ENCODE results near the gene PARD3B. TPM values are rescaled to one million over a fixed set of nuclear protein-coding genes. Genes with fewer than 3 reads are reported as not detected.

PARD3B gene
- total RNA-seq, 1 experiment from 2014 or later, result 6.4 TPM

GRCh38 chr2:205637779-205638503 is 1092.7 kb downstream of the PARD3B start:
- H3K14ac ChIP-seq (ENCODE audit: insufficient read depth, low read length), result no peak overlapping the region
- no peak overlapping the region for H3K18ac ChIP-seq (ENCODE audit: insufficient read length, low read depth, low read length)
- H3K23ac ChIP-seq (ENCODE audit: insufficient read length, low read depth, low read length), result no peak overlapping the region
- Mint-ChIP-seq H3K4me3 (no peak overlapping the region), H3K27ac (no peak overlapping the region; a peak in 1 of 7 replicates), H3K9me3 (peaks cover 4 to 6% of the 10 kb centered on the region in 2 experiments), H3K36me3 (ENCODE audit: insufficient read depth in 1 of 3, low read depth in 3 of 3) (peaks cover 2 to 12% (median 2%) of the 10 kb centered on the region in 3 experiments; a peak in 6 of 7 replicates), H3K4me1 (peaks cover 16 to 21% of the 10 kb centered on the region in 2 experiments), H3K27me3 (ENCODE audit: low read depth) (no peaks in the 10 kb centered on the region; the same call in none of the 2 replicates)
- H3K9ac ChIP-seq (ENCODE audit: extremely low read depth, insufficient read length, low read length), result no peak overlapping the region
- no peak overlapping the region for H3T11ph ChIP-seq (ENCODE audit: low read length)
- no CpG with 5 or more reads among the region's 6 CpGs for WGBS (ENCODE audit: extremely low coverage, insufficient read length, low lambda C conversion rate)
- no peak overlapping the region for H4K91ac ChIP-seq (ENCODE audit: insufficient read length, low read depth, low read length)
- no peaks in the 10 kb centered on the region for H4K20me1 ChIP-seq (ENCODE audit: control insufficient read depth, insufficient read depth, insufficient read length)
- H2BK12ac ChIP-seq (ENCODE audit: insufficient read length, low read depth, low read length), result no peak overlapping the region
- H3K4me2 ChIP-seq (ENCODE audit: insufficient read depth, insufficient read length, low read length), result no peak overlapping the region
- H3K27me3 ChIP-seq (ENCODE audit: insufficient read depth, low read length), result no peaks in the 10 kb centered on the region
- no peak overlapping the region for H3K56ac ChIP-seq (ENCODE audit: insufficient read length, low read depth, low read length)
- H2BK15ac ChIP-seq (ENCODE audit: low read depth, low read length), result no peak overlapping the region
- no peaks in the 10 kb centered on the region for H3K9me3 ChIP-seq (ENCODE audit: control insufficient read depth, low read depth, low read length)
- no peak overlapping the region for H2BK5ac ChIP-seq (ENCODE audit: insufficient read length, low read length)
- no peak overlapping the region for H3K27ac ChIP-seq (ENCODE audit: insufficient read length, low read depth, low read length)
- no peak for DNase-seq
- no peak overlapping the region for H2BK20ac ChIP-seq (ENCODE audit: low read depth, low read length, poor library complexity, severe bottlenecking)
- no peak for TF ChIP-seq CTCF (conservative IDR thresholded peaks at IDR 0.05)
- no peaks in the 10 kb centered on the region for H3K23me2 ChIP-seq (ENCODE audit: insufficient read length, low read depth, low read length, poor library complexity, severe bottlenecking)
- H3K79me1 ChIP-seq (ENCODE audit: insufficient read depth, low read depth, low read length, poor library complexity, severe bottlenecking), result no peaks in the 10 kb centered on the region
- H2AFZ ChIP-seq (ENCODE audit: low read length), result no peak overlapping the region
- no peak overlapping the region for H2BK120ac ChIP-seq (ENCODE audit: low read depth, low read length, poor library complexity, severe bottlenecking)
- H4K8ac ChIP-seq (replicated peaks; ENCODE audit: insufficient read length, low read depth, low read length), result no peak overlapping the region
- no peak overlapping the region for H3K4ac ChIP-seq (ENCODE audit: low read depth, low read length)
- H3K79me2 ChIP-seq (ENCODE audit: insufficient read depth, low read length), result no peaks in the 10 kb centered on the region
- H4K5ac ChIP-seq (ENCODE audit: insufficient read length, low read depth, low read length), result no peak overlapping the region
- no peak overlapping the region for H2AK5ac ChIP-seq (ENCODE audit: insufficient read length, low read length)
- no peaks in the 10 kb centered on the region for H3K4me1 ChIP-seq (ENCODE audit: insufficient read depth, low read length)

Data from H9 (cell line).